A549 (cell line): Measurements from ENCODE around the gene SIN3A.
"Not testable (repeated sequence)": the region's sequence is repeated elsewhere in the genome, so short reads cannot be mapped to it uniquely, and the experiment has no call there.

Experiments used
- POLR2A ChIP-seq: IDR thresholded peaks from 2 replicates; pipeline ENCODE4 v1.6.1; 2012; ENCODE audit warnings: mild to moderate bottlenecking, low read length
- RFX5 ChIP-seq: fragments of 450-650 bp; IDR thresholded peaks from 2 replicates; pipeline ENCODE4 v1.7.1; 2014; ENCODE audit warnings: antibody characterized with exemption, mild to moderate bottlenecking, moderate library complexity
- TF ChIP-seq, protein P1 (sequence below): fragments of 200-600 bp; sonication (generic); IDR thresholded peaks from 2 replicates; pipeline ENCODE4 v1.6.1; 2016; ENCODE audit warnings: antibody characterized with exemption, mild to moderate bottlenecking, moderate library complexity

DNA sequence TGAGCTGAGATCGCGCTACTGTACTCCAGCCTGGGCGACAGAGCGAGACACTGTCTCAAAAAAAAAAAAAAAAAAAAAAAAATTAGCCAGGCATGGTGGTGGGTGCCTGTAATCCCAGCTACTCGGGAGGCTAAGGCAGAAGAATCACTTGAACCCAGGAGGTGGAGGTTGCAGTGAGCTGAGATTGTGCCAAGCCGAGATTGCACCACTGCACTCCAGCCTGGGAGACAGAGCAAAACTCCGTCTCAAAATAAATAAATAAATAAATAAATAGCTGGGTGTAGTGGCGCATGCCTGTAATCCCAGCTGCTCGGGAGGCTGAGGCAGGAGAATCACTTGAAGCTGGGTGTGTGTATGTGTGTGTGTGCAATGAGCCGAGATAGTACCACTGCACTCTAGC, 6.2 kb downstream of the SIN3A start:
- TF ChIP-seq, protein P1, sequence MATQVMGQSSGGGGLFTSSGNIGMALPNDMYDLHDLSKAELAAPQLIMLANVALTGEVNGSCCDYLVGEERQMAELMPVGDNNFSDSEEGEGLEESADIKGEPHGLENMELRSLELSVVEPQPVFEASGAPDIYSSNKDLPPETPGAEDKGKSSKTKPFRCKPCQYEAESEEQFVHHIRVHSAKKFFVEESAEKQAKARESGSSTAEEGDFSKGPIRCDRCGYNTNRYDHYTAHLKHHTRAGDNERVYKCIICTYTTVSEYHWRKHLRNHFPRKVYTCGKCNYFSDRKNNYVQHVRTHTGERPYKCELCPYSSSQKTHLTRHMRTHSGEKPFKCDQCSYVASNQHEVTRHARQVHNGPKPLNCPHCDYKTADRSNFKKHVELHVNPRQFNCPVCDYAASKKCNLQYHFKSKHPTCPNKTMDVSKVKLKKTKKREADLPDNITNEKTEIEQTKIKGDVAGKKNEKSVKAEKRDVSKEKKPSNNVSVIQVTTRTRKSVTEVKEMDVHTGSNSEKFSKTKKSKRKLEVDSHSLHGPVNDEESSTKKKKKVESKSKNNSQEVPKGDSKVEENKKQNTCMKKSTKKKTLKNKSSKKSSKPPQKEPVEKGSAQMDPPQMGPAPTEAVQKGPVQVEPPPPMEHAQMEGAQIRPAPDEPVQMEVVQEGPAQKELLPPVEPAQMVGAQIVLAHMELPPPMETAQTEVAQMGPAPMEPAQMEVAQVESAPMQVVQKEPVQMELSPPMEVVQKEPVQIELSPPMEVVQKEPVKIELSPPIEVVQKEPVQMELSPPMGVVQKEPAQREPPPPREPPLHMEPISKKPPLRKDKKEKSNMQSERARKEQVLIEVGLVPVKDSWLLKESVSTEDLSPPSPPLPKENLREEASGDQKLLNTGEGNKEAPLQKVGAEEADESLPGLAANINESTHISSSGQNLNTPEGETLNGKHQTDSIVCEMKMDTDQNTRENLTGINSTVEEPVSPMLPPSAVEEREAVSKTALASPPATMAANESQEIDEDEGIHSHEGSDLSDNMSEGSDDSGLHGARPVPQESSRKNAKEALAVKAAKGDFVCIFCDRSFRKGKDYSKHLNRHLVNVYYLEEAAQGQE, result not testable (repeated sequence)
- TF ChIP-seq POLR2A, RFX5: not testable (repeated sequence)
